ENCODE results near the gene FBXO15. TPM values are rescaled to one million over a fixed set of nuclear protein-coding genes. Genes with fewer than 3 reads are reported as not detected.

Gene FBXO15
- total and polyA plus RNA-seq, 2 of the 13 experiments (the other 11 are each of a cell fraction or from before 2014, with no cell fraction given), result 0.09 to 0.12 TPM

- TF ChIP-seq ATAD3A (CRISPR knock-in tag; IDR thresholded peaks at IDR 0.05) (no peak), FIP1L1 (IDR thresholded peaks at IDR 0.05; ENCODE audit: borderline replicate concordance, insufficient read depth, low read depth, low read length) (no peak), TGIF2 (CRISPR knock-in tag; IDR thresholded peaks at IDR 0.05) (no peak), ZNF562 (CRISPR knock-in tag; IDR thresholded peaks at IDR 0.05; ENCODE audit: borderline replicate concordance) (no peak), EP300 (IDR thresholded peaks at IDR 0.05; ENCODE audit: low read depth in 2 of 2, low read length in 2 of 2) (no peak), EP300 (CRISPR knock-in tag; IDR thresholded peaks at IDR 0.05; ENCODE audit: borderline replicate concordance) (no peak), CBX5 (CRISPR knock-in tag; IDR thresholded peaks at IDR 0.05; ENCODE audit: borderline replicate concordance) (peak; percentile 77; the same call in 1 of the 2 replicates), KAT8 (CRISPR knock-in tag; IDR thresholded peaks at IDR 0.05) (0 out of 2 replicates have a peak, but pooled peaks have one; percentile 40), ATF7-NPFF (CRISPR knock-in tag; IDR thresholded peaks at IDR 0.05; ENCODE audit: low read depth) (no peak), ZNF768 (CRISPR knock-in tag; IDR thresholded peaks at IDR 0.05) (peak; percentile 29; the same call in 1 of the 2 replicates), GTF3A (CRISPR knock-in tag; conservative IDR thresholded peaks at IDR 0.05) (no peak), RNF2 (conservative IDR thresholded peaks at IDR 0.05; ENCODE audit: low read depth) (peak; percentile 56; the same call in 1 of the 2 replicates), RAD21 (CRISPR knock-in tag; IDR thresholded peaks at IDR 0.05) (peak; percentile 71), JUND (CRISPR knock-in tag; IDR thresholded peaks at IDR 0.05) (no peak), SIX1 (CRISPR knock-in tag; IDR thresholded peaks at IDR 0.05; ENCODE audit: borderline replicate concordance) (no peak), MIER3 (CRISPR knock-in tag; IDR thresholded peaks at IDR 0.05; ENCODE audit: borderline replicate concordance) (peak; percentile 28; the same call in 1 of the 2 replicates), JDP2 (CRISPR knock-in tag; IDR thresholded peaks at IDR 0.05; ENCODE audit: borderline replicate concordance) (no peak), FOXA3 (CRISPR knock-in tag; IDR thresholded peaks at IDR 0.05) (0 out of 2 replicates have a peak, but pooled peaks have one; percentile 20), NR2F6 (IDR thresholded peaks at IDR 0.05) (no peak), NR2F6 (CRISPR knock-in tag; IDR thresholded peaks at IDR 0.05) (peak; percentile 49; the same call in 1 of the 2 replicates), FOXO1 (CRISPR knock-in tag; IDR thresholded peaks at IDR 0.05) (no peak; the same call in 1 of the 2 replicates), ZNF614 (CRISPR knock-in tag; IDR thresholded peaks at IDR 0.05; ENCODE audit: borderline replicate concordance) (0 out of 2 replicates have a peak, but pooled peaks have one; percentile 20), ZNF451 (CRISPR knock-in tag; IDR thresholded peaks at IDR 0.05) (no peak), CSRNP2 (CRISPR knock-in tag; conservative IDR thresholded peaks at IDR 0.05; ENCODE audit: low read depth) (no peak)
- TF ChIP-seq, protein P1, sequence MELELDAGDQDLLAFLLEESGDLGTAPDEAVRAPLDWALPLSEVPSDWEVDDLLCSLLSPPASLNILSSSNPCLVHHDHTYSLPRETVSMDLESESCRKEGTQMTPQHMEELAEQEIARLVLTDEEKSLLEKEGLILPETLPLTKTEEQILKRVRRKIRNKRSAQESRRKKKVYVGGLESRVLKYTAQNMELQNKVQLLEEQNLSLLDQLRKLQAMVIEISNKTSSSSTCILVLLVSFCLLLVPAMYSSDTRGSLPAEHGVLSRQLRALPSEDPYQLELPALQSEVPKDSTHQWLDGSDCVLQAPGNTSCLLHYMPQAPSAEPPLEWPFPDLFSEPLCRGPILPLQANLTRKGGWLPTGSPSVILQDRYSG (CRISPR knock-in tag; IDR thresholded peaks at IDR 0.05), result no peak
- TF ChIP-seq, protein P2, sequence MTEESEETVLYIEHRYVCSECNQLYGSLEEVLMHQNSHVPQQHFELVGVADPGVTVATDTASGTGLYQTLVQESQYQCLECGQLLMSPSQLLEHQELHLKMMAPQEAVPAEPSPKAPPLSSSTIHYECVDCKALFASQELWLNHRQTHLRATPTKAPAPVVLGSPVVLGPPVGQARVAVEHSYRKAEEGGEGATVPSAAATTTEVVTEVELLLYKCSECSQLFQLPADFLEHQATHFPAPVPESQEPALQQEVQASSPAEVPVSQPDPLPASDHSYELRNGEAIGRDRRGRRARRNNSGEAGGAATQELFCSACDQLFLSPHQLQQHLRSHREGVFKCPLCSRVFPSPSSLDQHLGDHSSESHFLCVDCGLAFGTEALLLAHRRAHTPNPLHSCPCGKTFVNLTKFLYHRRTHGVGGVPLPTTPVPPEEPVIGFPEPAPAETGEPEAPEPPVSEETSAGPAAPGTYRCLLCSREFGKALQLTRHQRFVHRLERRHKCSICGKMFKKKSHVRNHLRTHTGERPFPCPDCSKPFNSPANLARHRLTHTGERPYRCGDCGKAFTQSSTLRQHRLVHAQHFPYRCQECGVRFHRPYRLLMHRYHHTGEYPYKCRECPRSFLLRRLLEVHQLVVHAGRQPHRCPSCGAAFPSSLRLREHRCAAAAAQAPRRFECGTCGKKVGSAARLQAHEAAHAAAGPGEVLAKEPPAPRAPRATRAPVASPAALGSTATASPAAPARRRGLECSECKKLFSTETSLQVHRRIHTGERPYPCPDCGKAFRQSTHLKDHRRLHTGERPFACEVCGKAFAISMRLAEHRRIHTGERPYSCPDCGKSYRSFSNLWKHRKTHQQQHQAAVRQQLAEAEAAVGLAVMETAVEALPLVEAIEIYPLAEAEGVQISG (CRISPR knock-in tag; IDR thresholded peaks at IDR 0.05), result peak; percentile 79
- TF ChIP-seq, protein P3, sequence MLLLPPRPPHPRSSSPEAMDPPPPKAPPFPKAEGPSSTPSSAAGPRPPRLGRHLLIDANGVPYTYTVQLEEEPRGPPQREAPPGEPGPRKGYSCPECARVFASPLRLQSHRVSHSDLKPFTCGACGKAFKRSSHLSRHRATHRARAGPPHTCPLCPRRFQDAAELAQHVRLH (CRISPR knock-in tag; IDR thresholded peaks at IDR 0.05; ENCODE audit: borderline replicate concordance, low read depth), result 0 out of 2 replicates have a peak, but pooled peaks have one; percentile 52
Measured at GRCh38 chr18:74081966-74082741, 65.5 kb downstream of the FBXO15 start (continued).
